ENCODE measurements around the gene SLC25A29.
"Not testable (repeated sequence)": the region's sequence is repeated elsewhere in the genome, so short reads cannot be mapped to it uniquely, and the experiment has no call there.

SLC25A29 gene

GRCh38 chr14:100312110-100312876, 6.0 kb upstream of the SLC25A29 start:
- DNase-seq (ENCODE audit: low read depth in 2 of 2) = not testable (repeated sequence)

GRCh38 chr14:100309028-100309737, 2.9 kb upstream of the SLC25A29 start:
- no peak for DNase-seq (ENCODE audit: low read depth in 2 of 2)

- DNase-seq (ENCODE audit: low read depth in 2 of 2) = not testable (repeated sequence)
Observed at GRCh38 chr14:100308427-100308792, 2.2 kb upstream of the SLC25A29 start.

- DNase-seq (ENCODE audit: low read depth in 2 of 2) = no peak
Observed at GRCh38 chr14:100307766-100308426, 1.7 kb upstream of the SLC25A29 start.

- DNase-seq (ENCODE audit: low read depth in 2 of 2) = no peak
Observed at GRCh38 chr14:100306998-100307765, 938 bp upstream of the SLC25A29 start.

- peak; percentile 25 to 49 for DNase-seq (ENCODE audit: low read depth in 2 of 2)
Observed at GRCh38 chr14:100305324-100306100, 732 bp downstream of the SLC25A29 start.

- DNase-seq (ENCODE audit: low read depth in 2 of 2) = no peak
Observed at GRCh38 chr14:100304825-100305323, 1.4 kb downstream of the SLC25A29 start.

- DNase-seq (ENCODE audit: low read depth in 2 of 2) = no peak
Observed at GRCh38 chr14:100303925-100304324, 2.3 kb downstream of the SLC25A29 start.

- no peak for DNase-seq (ENCODE audit: low read depth in 2 of 2)
Observed at GRCh38 chr14:100303179-100303578, 3.1 kb downstream of the SLC25A29 start.

GRCh38 chr14:100302616-100303015, 3.6 kb downstream of the SLC25A29 start:
- DNase-seq (ENCODE audit: low read depth in 2 of 2) = no peak

- no peak for DNase-seq (ENCODE audit: low read depth in 2 of 2)
Observed at GRCh38 chr14:100299238-100299560, 7.0 kb downstream of the SLC25A29 start.

- no peak for DNase-seq (ENCODE audit: low read depth in 2 of 2)
Observed at GRCh38 chr14:100298551-100299237, 7.5 kb downstream of the SLC25A29 start.

- no peak for DNase-seq (ENCODE audit: low read depth in 2 of 2)
Observed at GRCh38 chr14:100297320-100298300, 8.6 kb downstream of the SLC25A29 start.

- not testable (repeated sequence) for DNase-seq (ENCODE audit: low read depth in 2 of 2)
Observed at GRCh38 chr14:100296729-100297128, 9.5 kb downstream of the SLC25A29 start.

- DNase-seq (ENCODE audit: low read depth in 2 of 2) = no peak
Observed at GRCh38 chr14:100296106-100296651, 10.1 kb downstream of the SLC25A29 start.

GRCh38 chr14:100295376-100296105, 10.7 kb downstream of the SLC25A29 start:
- DNase-seq (ENCODE audit: low read depth in 2 of 2) = no peak

GRCh38 chr14:100294963-100295330, 11.3 kb downstream of the SLC25A29 start:
- no peak for DNase-seq (ENCODE audit: low read depth in 2 of 2)

- DNase-seq (ENCODE audit: low read depth in 2 of 2) = no peak
Observed at GRCh38 chr14:100294213-100294962, 11.9 kb downstream of the SLC25A29 start.
